HFFc6 (cell line): ENCODE measurements around the gene PARN. TPM values are rescaled to one million over a fixed set of nuclear protein-coding genes. Genes with fewer than 3 reads are reported as not detected.

Experiments used
- DNase-seq: peaks from one replicate; pipeline ENCODE4 v3.0.0-alpha.2; 2018
- H3K27ac Mint-ChIP-seq: 2 replicates; pipeline ENCODE4 v1.8.0; 2020; ENCODE audit warnings: mild to moderate bottlenecking, mixed read lengths
- H3K27me3 Mint-ChIP-seq: 2 replicates; pipeline ENCODE4 v1.8.0; 2021; ENCODE audit warnings: mild to moderate bottlenecking, moderate library complexity, mixed read lengths; ENCODE audit not compliant: insufficient read depth
- H3K36me3 Mint-ChIP-seq: 2 replicates; pipeline ENCODE4 v1.8.0; 2021; ENCODE audit warnings: low read depth, mixed read lengths
- H3K4me1 Mint-ChIP-seq: 2 replicates; pipeline ENCODE4 v1.8.0; 2020; ENCODE audit warnings: low read depth, mixed read lengths
- H3K4me3 Mint-ChIP-seq: 2 replicates; pipeline ENCODE4 v1.8.0; 2020; ENCODE audit warnings: mild to moderate bottlenecking, moderate library complexity, mixed read lengths
- H3K9me3 Mint-ChIP-seq: 2 replicates; pipeline ENCODE4 v1.8.0; 2020; ENCODE audit warnings: mild to moderate bottlenecking, mixed read lengths
- total RNA-seq, 6 experiments: library from RNA; stranded (reverse); fragmentation: NEBNext Ultra II Directional; extraction: Animal tissue kit (Norgen Biotek cat#: 25700); gene quantifications; 2 replicates in 1 of 6; 3 replicates in 5 of 6; pipeline ENCODE4 v1.2.3, GENCODE V29; 2021
- TF ChIP-seq, protein P1 (sequence below): fragments of 200-600 bp; sonication (generic); IDR thresholded peaks from 2 replicates; pipeline ENCODE4 v1.5.0; 2021; ENCODE audit warnings: antibody characterized with exemption, mild to moderate bottlenecking

The PARN gene
- total RNA-seq, 6 experiments from 2014 or later: 25.5 to 36.1 (median 30.4) TPM

DNA sequence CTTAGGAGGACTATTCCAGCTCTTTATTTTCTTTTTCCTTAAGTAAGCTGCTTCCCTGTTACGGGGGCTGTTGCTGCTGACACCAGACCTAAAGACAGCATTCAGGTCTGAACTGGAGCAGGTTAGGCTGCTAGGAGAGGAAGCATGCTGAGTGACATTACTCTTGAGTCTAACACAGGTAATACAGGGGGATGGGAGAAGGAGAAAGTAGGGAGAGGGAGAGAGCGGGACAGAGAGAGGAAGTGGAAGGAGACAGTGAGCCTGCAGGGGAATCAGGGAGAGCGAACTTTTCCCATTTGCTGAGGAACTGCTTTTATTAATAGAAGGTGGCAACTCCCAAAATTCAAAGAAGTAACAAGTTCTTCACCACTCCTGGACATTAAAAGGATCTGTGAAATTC, 130.9 kb downstream of the PARN start:
- peaks cover 15% of the 10 kb centered on the region for H3K36me3 Mint-ChIP-seq
- no peak for DNase-seq
- peaks cover 1% of the 10 kb centered on the region; the same call in 1 of the 2 replicates for H3K27me3 Mint-ChIP-seq
- H3K4me3 Mint-ChIP-seq: no peak overlapping the region
- no peak overlapping the region for H3K27ac Mint-ChIP-seq
- peaks cover 64% of the 10 kb centered on the region for H3K4me1 Mint-ChIP-seq
- TF ChIP-seq, protein P1, sequence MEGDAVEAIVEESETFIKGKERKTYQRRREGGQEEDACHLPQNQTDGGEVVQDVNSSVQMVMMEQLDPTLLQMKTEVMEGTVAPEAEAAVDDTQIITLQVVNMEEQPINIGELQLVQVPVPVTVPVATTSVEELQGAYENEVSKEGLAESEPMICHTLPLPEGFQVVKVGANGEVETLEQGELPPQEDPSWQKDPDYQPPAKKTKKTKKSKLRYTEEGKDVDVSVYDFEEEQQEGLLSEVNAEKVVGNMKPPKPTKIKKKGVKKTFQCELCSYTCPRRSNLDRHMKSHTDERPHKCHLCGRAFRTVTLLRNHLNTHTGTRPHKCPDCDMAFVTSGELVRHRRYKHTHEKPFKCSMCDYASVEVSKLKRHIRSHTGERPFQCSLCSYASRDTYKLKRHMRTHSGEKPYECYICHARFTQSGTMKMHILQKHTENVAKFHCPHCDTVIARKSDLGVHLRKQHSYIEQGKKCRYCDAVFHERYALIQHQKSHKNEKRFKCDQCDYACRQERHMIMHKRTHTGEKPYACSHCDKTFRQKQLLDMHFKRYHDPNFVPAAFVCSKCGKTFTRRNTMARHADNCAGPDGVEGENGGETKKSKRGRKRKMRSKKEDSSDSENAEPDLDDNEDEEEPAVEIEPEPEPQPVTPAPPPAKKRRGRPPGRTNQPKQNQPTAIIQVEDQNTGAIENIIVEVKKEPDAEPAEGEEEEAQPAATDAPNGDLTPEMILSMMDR: no peak
- no peaks in the 10 kb centered on the region for H3K9me3 Mint-ChIP-seq

DNA sequence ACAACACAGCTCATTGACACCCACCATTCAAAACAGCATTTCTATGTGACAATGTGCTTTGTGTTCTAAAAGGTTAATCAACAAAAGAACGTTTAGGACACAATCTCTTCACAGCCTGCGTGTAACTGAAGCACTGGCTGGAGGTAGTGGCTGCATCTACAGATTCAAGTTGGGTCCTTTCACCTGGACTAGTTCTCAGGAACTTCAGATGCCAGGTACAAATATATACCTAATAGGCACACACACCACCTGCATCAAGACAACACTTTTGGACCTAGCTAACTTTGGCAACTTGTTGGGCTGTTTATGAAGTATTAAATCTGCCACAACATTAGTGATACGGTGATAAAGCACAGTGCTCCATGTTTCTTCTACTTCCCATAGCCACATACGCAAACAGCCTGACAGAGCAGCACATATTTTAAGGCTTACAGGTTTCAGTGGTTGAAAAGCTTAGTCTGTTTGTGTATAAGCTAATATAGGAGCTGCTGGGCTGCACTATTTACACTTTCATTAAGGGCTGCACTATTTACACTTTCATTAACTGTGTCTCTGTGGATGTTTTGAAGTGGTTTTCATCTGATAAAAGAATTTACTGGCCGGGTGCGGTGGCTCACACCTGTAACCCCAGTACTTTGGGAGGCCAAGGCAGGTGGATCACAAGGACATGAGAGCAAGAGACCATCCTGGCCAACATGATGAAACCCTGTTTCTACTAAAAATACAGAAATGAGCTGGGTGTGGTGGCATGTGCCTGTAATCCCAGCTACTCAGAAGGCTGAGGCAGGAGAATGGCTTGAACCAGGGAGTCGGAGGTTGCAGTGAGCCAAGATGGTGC, 132.6 kb downstream of the PARN start:
- H3K4me3 Mint-ChIP-seq: no peak overlapping the region
- no peak overlapping the region for H3K27ac Mint-ChIP-seq
- TF ChIP-seq, protein P1: no peak
- H3K9me3 Mint-ChIP-seq: no peaks in the 10 kb centered on the region
- H3K27me3 Mint-ChIP-seq: peaks cover 1% of the 10 kb centered on the region; the same call in 1 of the 2 replicates
- DNase-seq: no peak
- H3K36me3 Mint-ChIP-seq: peaks cover 15% of the 10 kb centered on the region
- peaks cover 51% of the 10 kb centered on the region for H3K4me1 Mint-ChIP-seq

DNA sequence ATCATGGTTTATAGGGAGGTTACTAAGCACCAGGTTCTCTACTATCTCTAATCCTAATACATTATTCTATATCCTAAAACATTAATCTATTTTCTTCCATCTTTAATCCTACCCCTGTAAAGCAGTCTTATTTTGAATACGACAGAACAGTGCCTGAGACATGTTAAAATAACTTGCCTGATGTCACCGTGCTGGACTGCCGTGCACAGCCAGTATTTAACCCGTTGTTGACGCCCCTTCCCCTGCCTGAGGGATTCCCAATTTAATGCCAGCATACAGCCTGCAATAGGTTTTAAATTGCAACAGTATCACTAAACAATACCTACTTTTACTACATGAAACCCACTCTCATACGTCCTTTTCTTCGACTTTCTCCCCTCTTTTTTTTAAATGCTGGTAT, 133.3 kb downstream of the PARN start:
- TF ChIP-seq, protein P1: no peak
- H3K27ac Mint-ChIP-seq: no peak overlapping the region
- peaks cover 44% of the 10 kb centered on the region for H3K4me1 Mint-ChIP-seq
- H3K9me3 Mint-ChIP-seq: no peaks in the 10 kb centered on the region
- H3K4me3 Mint-ChIP-seq: no peak overlapping the region
- DNase-seq: no peak
- peaks cover 15% of the 10 kb centered on the region for H3K36me3 Mint-ChIP-seq
- H3K27me3 Mint-ChIP-seq: peaks cover 1% of the 10 kb centered on the region; the same call in 1 of the 2 replicates

DNA sequence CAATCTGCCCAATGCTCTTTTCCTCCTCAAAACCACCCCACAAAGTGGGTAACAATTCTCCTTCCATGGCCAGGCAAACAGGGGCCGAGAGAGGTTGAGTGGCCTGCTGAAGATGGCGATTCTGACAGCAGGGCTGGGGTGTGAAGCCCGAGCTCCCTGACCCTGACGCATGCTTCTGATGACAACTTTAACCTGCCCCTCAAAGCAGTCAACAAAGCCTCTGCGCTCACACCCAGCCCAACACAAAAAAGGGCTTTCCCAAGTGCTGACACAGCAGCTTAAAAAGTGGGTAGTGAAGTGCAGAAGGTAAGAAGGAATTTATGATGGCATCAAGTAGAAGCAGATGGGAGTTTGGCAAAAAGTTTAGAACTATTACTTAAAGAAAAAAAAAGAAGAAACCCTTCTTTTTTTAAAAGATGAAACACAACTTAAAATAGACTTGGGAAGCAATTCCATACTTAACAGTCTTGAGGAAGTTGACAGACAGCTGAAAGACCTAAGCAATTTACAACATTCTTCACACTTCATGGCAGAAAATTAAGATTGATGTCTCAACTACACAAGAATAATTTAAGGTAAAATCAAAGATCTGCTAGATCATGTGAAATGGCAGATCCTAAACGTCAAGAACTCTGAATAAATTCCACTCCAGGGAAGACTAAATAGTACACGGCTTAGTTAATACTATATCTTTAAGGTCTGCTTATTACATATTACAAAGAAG, 133.9 kb downstream of the PARN start:
- TF ChIP-seq, protein P1: no peak
- no peak for DNase-seq
- peaks cover 15% of the 10 kb centered on the region for H3K36me3 Mint-ChIP-seq
- H3K27ac Mint-ChIP-seq: no peak overlapping the region
- no peak overlapping the region for H3K4me3 Mint-ChIP-seq
- H3K9me3 Mint-ChIP-seq: no peaks in the 10 kb centered on the region
- peaks cover 39% of the 10 kb centered on the region for H3K4me1 Mint-ChIP-seq
- H3K27me3 Mint-ChIP-seq: peaks cover 1% of the 10 kb centered on the region; the same call in 1 of the 2 replicates

DNA sequence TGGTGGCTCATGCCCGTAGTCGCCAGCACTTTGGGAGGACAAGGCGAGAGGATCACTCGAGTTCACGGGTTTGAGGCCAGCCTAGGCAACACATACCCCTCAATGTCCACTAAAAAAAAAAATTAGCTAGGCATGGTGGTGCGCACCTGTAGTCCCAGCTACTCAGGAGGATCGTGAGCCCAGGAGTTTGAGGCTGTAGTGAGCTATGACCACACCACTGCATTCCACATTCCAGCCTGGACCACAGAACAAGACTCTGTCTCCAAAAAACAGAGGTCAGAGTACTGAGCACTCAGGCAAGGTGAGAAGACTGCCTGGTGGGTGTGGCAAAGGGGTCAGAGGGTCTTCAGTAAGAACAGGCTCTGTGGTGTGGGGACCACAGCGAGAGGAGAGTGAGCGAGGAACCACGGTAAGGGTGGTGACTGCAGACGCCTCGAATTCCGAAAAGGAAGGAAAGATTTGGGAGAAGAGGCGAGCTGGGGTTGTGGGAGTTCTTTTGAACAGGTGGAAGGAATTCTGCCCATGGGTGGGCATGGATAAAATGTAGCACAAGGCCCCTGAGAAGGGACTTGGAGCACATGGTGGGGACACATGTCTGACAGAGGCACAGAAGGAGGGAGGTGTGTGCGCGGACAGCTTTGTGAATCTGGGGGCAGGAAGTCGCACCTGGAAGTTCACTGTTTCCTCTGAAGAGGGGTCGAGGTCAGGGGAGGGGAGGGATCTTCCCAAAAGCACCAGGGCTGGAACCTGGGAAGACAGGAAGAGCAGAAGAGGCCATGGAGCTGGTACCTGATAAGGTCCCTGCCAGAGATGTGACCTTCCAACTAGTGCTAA, 134.6 kb downstream of the PARN start:
- Mint-ChIP-seq H3K36me3 (peaks cover 15% of the 10 kb centered on the region), H3K4me3 (no peak overlapping the region), H3K27ac (no peak overlapping the region), H3K4me1 (peaks cover 31% of the 10 kb centered on the region), H3K9me3 (no peaks in the 10 kb centered on the region), H3K27me3 (peaks cover 1% of the 10 kb centered on the region; the same call in 1 of the 2 replicates)
- DNase-seq: no peak
- TF ChIP-seq, protein P1: no peak
